ENCODE results near the gene FGF14.

FGF14 gene

DNA sequence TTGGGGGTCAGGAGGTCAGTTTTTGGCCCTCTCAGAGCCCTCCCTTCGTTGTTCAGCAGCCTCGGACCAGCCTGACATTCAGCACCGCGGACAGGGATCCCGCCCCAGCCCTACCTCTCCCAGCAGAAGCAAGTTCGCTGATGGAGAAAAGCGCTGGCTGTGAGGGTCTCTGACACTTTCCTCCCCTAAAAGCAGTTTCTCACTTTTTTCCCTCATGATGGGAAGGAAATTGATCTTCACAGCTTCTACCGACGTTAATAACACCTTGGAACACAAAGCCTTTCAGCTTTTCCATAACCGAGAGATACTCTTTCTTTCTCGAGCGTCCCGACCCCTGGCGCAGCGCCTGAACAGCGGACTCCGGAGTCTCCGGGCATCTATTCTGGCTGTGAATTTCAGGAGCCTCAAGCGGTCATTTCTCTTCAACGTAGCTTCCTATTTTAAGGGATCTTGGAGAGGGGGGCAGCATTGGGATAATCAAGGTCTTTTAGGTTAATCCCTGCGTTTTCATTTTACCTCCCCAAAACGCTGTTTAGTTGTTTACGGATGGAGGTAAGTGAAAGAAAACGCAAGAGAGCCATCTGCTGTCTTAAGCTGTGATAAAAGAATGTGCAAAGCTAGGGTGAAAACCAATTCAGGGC is 482.2 kb downstream of the FGF14 start:
- TF ChIP-seq POLR2A (IDR thresholded peaks at IDR 0.05; ENCODE audit: low read depth, low read length) = no peak
- TF ChIP-seq POLR2AphosphoS5 (IDR thresholded peaks at IDR 0.05; ENCODE audit: low read depth, low read length) = no peak
- TF ChIP-seq TAF1 (IDR thresholded peaks at IDR 0.05; ENCODE audit: borderline replicate concordance, low read depth, low read length) = no peak
- FAIRE-seq (no peak), DNase-seq (ENCODE audit: insufficient read length) (no peak)

DNA sequence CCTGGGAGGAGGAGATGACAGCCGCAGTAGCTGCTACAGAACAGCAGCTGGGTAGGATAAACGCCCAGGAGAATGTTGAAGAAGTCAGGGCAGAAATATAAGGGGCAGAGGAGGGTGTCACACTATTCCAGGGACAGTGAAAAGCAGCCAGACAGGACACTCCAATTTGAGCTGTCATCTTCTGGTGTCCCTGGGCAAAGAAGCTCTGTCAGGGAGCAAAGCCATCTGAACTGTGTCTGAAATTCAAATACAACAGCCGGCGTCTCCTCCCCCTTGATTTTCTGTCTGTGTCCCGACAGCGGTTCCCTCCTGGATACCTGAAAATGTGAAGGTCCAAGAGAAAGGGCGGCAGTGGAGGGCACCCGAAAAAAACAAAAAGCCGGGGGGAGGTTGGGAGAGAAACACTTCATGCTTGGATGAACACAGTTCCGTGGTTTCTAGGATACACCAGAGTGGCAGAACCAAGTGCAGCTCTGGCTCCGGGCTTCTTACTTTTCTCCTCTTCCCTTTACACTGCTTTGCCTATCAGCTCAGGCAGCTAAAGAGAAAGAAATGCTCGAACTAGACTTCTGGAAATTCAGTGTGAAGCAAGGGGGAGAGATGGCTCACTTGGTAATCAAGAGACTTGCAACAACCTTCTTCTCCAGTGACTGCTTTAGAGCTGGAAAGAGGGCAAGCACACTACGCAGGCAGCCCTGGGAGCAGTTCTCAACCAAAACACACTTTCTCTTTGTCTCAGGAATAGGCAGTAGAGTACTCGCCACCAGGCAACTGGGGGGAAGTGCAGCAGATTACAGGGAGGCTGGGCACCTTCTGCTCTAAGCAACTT is 483.8 kb downstream of the FGF14 start:
- TF ChIP-seq POLR2A (IDR thresholded peaks at IDR 0.05; ENCODE audit: low read depth, low read length) (no peak), POLR2AphosphoS5 (IDR thresholded peaks at IDR 0.05; ENCODE audit: low read depth, low read length) (no peak), TAF1 (IDR thresholded peaks at IDR 0.05; ENCODE audit: borderline replicate concordance, low read depth, low read length) (no peak)
- FAIRE-seq = no peak
- DNase-seq (ENCODE audit: insufficient read length) = no peak

DNA sequence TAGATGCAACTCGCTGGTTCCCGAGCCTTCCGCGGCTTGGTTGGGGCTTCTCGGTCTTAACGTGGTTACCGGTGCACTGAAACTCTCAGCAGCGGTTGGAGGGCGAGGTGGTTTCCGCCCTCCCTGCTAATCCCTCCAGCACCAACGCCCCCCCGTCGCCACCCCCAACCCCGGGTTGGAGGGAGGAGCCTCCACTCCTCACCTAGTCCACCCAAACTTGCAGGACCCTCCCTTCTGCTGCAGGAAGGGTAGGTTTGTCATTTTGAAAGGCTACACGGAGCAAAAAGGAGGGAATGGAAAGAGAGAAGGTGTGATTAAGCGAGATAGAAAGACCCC is 484.4 kb downstream of the FGF14 start:
- TF ChIP-seq POLR2A (IDR thresholded peaks at IDR 0.05; ENCODE audit: low read depth, low read length) = no peak
- no peak for TF ChIP-seq TAF1 (IDR thresholded peaks at IDR 0.05; ENCODE audit: borderline replicate concordance, low read depth, low read length)
- no peak for TF ChIP-seq POLR2AphosphoS5 (IDR thresholded peaks at IDR 0.05; ENCODE audit: low read depth, low read length)
- FAIRE-seq (no peak), DNase-seq (ENCODE audit: insufficient read length) (no peak)

DNA sequence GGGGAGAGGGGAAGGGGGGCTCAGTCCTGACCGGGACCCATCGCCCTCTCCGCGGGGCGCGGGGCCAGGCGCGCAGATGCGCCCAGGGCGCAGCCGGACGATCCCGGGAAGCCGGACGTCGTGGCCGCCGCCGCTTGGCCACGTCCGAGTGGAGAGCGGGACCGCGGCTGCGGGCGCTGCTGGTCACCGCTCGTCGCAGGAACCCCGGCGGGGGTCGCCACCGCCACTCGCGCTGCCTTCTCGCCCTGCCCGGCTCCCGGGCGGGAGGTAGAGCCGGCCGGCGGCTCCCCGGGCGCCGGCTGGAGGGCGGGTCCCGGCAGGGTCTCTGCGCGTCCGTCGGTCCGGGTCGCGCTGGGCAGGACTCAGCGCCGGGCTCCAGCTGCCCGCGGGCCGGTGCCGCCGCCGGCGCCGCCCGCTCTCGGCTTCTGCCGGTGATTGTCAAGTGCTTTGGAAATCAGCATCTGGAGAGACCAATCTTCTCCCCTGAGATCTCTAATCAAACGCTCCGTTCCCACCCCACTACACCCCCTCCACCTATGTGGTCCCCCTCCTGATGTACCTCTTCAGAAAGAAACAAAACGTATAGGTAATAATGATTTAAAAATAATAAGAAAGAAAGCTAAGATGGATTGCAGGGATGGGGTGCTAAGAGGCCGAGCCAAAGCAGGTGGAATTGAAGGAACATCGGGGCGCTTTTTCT is 484.9 kb downstream of the FGF14 start:
- TF ChIP-seq POLR2AphosphoS5 (IDR thresholded peaks at IDR 0.05; ENCODE audit: low read depth, low read length) (no peak), TAF1 (IDR thresholded peaks at IDR 0.05; ENCODE audit: borderline replicate concordance, low read depth, low read length) (no peak), POLR2A (IDR thresholded peaks at IDR 0.05; ENCODE audit: low read depth, low read length) (no peak)
- no peak for DNase-seq (ENCODE audit: insufficient read length)
- FAIRE-seq = no peak

DNA sequence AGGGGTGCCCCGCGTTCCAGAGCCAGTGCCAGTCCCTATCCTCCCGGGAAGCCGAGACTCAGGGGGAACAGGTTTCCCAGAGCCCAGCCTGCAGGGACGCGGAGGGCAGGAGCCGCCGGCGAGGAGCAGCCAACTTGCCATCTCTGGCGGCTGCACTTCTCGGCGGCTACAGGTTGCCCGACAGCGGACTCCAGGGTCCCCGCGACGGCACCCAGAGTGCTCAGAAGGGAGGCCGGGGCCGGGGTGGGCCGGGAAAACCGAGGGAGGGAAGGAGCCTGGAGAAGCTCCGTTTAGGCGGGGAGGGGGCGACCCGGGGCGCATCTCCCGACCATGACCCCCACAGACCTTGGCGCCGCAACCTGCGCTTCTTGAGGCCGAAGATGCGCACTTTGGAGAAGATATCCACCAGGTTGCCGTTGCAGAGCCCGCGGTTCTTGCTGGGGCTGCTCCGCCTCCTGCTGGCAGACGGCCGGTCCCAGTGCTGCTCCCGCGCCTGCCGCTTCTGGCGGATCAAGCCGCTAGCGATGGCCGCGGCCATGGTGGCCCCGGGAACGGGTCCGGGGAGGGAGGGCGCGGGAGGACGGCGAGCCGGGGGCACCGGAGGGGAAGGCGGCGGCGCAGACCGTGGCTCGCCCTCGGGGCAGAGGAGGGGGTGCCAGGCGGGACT is 485.6 kb downstream of the FGF14 start:
- DNase-seq (ENCODE audit: insufficient read length) (no peak), FAIRE-seq (no peak)
- TF ChIP-seq TAF1 (IDR thresholded peaks at IDR 0.05; ENCODE audit: borderline replicate concordance, low read depth, low read length) (no peak), POLR2AphosphoS5 (IDR thresholded peaks at IDR 0.05; ENCODE audit: low read depth, low read length) (no peak), POLR2A (IDR thresholded peaks at IDR 0.05; ENCODE audit: low read depth, low read length) (no peak)

DNA sequence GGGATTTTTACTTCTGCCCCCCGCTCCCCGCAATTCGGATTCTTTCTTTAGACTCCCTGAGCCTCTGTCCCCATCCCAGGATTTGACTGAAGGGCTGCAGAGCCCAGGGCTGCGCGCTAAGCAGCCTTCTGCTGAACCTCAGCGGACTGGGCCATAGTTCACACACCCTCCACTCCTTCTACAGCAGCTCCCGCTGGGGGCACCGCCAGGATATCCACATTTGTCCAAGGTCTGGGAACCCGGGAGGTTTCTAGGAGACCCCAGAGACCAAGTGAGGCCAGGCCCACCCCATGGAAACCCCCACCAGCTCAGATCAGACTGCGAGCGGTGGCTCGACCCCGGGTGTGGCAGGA is 486.1 kb downstream of the FGF14 start:
- FAIRE-seq (no peak), DNase-seq (ENCODE audit: insufficient read length) (no peak)
- no peak for TF ChIP-seq TAF1 (IDR thresholded peaks at IDR 0.05; ENCODE audit: borderline replicate concordance, low read depth, low read length)
- TF ChIP-seq POLR2AphosphoS5 (IDR thresholded peaks at IDR 0.05; ENCODE audit: low read depth, low read length) = no peak
- TF ChIP-seq POLR2A (IDR thresholded peaks at IDR 0.05; ENCODE audit: low read depth, low read length) = no peak

DNA sequence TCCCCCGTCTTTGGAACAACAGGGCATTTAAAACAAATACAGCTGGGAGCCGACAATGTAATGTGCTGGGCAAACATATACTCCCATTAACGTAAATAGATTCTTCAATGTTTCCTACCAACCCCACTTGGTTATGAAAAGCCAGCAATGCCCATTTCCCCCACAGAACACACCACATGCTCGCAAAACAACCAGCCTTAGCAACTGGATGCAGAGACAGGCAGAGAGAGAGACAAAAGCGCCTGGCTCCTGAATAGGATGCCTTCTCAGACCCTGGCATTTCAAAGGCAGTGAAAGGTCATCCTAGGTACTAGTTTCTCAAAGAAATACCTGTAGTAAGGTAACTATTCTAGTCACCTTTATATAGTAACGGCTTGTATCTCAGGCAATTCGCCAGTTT is 486.5 kb downstream of the FGF14 start:
- no peak for FAIRE-seq
- no peak for TF ChIP-seq POLR2A (IDR thresholded peaks at IDR 0.05; ENCODE audit: low read depth, low read length)
- DNase-seq (ENCODE audit: insufficient read length) = no peak

DNA sequence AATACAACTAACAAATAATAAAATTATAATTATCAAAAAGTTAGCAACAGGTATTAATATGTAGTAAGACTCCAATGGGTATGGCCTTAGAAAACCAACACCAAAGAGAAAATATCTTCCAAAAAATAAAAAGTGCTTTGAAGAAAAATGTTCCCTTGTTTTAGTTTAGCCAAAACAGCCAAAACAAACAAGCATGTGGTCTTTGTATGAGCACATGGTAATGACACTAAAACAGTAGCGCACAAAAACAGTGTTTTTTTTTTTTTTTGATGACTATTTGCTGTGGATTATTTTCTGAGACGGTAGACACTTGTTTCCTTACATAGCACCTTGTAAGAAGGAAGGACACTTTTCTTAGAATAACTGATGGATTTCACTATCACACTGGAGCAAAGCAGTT is 490.1 kb downstream of the FGF14 start:
- no peak for TF ChIP-seq TAF1 (IDR thresholded peaks at IDR 0.05; ENCODE audit: borderline replicate concordance, low read depth, low read length)
- TF ChIP-seq POLR2A (IDR thresholded peaks at IDR 0.05; ENCODE audit: low read depth, low read length) = no peak
- TF ChIP-seq POLR2AphosphoS5 (IDR thresholded peaks at IDR 0.05; ENCODE audit: low read depth, low read length) = no peak
- DNase-seq (ENCODE audit: insufficient read length) (no peak), FAIRE-seq (no peak)

DNA sequence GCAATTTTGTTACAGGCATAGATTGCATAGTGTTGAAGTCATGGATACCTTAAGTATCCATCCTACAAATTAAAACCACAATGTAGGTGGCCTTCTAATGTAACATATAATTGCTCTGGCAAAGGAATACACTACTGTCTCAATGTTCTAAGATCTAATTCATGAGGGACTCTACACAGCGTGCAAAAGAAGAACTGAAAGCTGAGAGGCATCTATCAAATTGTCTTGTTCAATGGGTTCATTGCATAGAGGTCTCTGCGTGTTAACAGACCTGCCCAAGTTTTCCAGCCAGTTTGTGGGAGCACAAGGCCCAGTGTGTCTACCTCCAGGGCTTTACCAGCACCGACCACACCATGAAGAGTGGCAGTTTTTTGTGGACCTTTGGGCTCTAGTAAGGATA is 498.0 kb downstream of the FGF14 start:
- TF ChIP-seq POLR2A (IDR thresholded peaks at IDR 0.05; ENCODE audit: low read depth, low read length) (no peak), TAF1 (IDR thresholded peaks at IDR 0.05; ENCODE audit: borderline replicate concordance, low read depth, low read length) (no peak), POLR2AphosphoS5 (IDR thresholded peaks at IDR 0.05; ENCODE audit: low read depth, low read length) (no peak)
- no peak for FAIRE-seq
- no peak for DNase-seq (ENCODE audit: insufficient read length)

DNA sequence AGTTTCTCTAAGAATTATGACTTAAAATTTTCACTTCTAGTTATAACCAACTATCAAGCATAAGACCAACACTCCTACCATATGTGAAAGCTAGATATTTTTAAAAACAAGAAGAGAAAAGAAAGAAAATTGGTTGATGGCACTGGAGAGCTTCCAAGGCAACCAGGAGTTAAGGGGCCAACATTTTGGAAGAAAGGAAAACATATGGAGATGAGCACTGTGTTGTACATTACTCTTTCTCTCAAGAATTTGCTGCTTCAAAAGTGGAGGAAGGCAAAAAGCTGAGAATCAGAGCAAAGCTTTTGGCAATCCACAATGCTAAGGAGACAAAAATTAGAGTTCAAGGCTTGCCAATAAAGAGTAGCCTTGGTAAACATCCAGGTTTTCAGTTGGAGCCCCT is 503.2 kb downstream of the FGF14 start:
- DNase-seq (ENCODE audit: insufficient read length) (no peak), FAIRE-seq (no peak)
- TF ChIP-seq POLR2A (IDR thresholded peaks at IDR 0.05; ENCODE audit: low read depth, low read length) = no peak
- no peak for TF ChIP-seq TAF1 (IDR thresholded peaks at IDR 0.05; ENCODE audit: borderline replicate concordance, low read depth, low read length)
- TF ChIP-seq POLR2AphosphoS5 (IDR thresholded peaks at IDR 0.05; ENCODE audit: low read depth, low read length) = no peak

DNA sequence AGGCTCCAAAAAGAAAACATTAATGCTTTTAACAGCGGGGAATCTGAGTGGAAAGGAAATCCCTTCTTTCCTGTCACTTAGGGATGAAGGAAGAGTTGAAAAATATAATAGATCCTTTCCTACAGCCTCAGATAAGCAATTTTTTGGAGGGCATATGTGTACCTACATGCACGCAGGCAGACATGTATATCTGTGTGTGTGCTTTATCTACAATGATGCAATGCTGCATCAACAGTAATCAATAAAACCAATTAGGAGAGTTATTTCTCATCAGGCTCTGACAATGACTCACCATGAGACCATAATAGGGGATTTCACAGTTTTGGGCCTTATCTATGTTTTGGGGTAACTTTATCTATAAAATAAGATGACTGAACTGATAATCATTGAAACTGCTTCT is 505.3 kb downstream of the FGF14 start:
- TF ChIP-seq TAF1 (IDR thresholded peaks at IDR 0.05; ENCODE audit: borderline replicate concordance, low read depth, low read length) (no peak), POLR2A (IDR thresholded peaks at IDR 0.05; ENCODE audit: low read depth, low read length) (no peak), POLR2AphosphoS5 (IDR thresholded peaks at IDR 0.05; ENCODE audit: low read depth, low read length) (no peak)
- DNase-seq (ENCODE audit: insufficient read length) = no peak
- no peak for FAIRE-seq
